Peyer's patch (tissue), 4 donors: ENCODE measurements around the gene BSN. TPM values are rescaled to one million over a fixed set of nuclear protein-coding genes. Genes with fewer than 3 reads are reported as not detected.

Experiments used
- small RNA-seq, 2 donors: library from RNA; depleted of rRNA; stranded (forward); fragments of <200 nt; gene quantifications; one replicate each; pipeline ENCODE3, GENCODE V24; 2016
- total RNA-seq, 4 donors: library from RNA; depleted of rRNA; stranded (reverse); fragments of >200 nt; gene quantifications; one replicate each; pipeline ENCODE4 v1.1.0, GENCODE V29; 2016

Gene BSN
- total RNA-seq, 4 donors from 2014 or later = 0.18 to 3.3 (median 0.85) TPM

Small RNAs within 50 kb of the gene (small RNA-seq; reads per million reads assigned to genes)
- gene AMIGO3 = 0 reads per million in 2 donors

Other genes starting within 250 kb of the BSN start
- gene USP4, start 214.4 kb upstream of the BSN start, total RNA-seq = 100 to 1,000 TPM in 1 of 4 donors, 10 to 100 TPM in 3; 26.3 to 106 (median 47.5) TPM
- gene GPX1, start 196.1 kb upstream of the BSN start, total RNA-seq = 100 to 1,000 TPM; 104 to 161 (median 130) TPM
- gene RHOA, start 142.5 kb upstream of the BSN start, total RNA-seq = 100 to 1,000 TPM; 223 to 294 (median 274) TPM
- 10 to 100 TPM; 12.4 to 56.4 (median 40.9) TPM for gene TCTA, start 142.1 kb upstream of the BSN start, total RNA-seq
- 10 to 100 TPM; 13.3 to 32.9 (median 25.1) TPM for gene AMT, start 132.0 kb upstream of the BSN start, total RNA-seq
- 1 to 10 TPM in 3 of 4 donors, not detected in 1; 2.0 to 7.7 (median 7.6) TPM for gene NICN1, start 125.2 kb upstream of the BSN start, total RNA-seq
- 10 to 100 TPM; 11.6 to 79.2 (median 62.6) TPM for gene DAG1, start 84.2 kb upstream of the BSN start, total RNA-seq
- gene APEH, start 119.9 kb downstream of the BSN start, total RNA-seq = 100 to 1,000 TPM in 3 of 4 donors, 10 to 100 TPM in 1; 99.0 to 170 (median 119) TPM
- gene MST1, start 135.0 kb downstream of the BSN start, total RNA-seq = 100 to 1,000 TPM in 2 of 4 donors, 10 to 100 TPM in 2; 52.0 to 156 (median 93.3) TPM
- gene RNF123, start 135.1 kb downstream of the BSN start, total RNA-seq = 100 to 1,000 TPM in 1 of 4 donors, 10 to 100 TPM in 3; 74.3 to 101 (median 84.3) TPM
- 1 to 10 TPM; 1.2 to 3.5 (median 2.9) TPM for gene AMIGO3, start 165.2 kb downstream of the BSN start, total RNA-seq
- 10 to 100 TPM; 35.4 to 46.4 (median 40.7) TPM for gene GMPPB, start 169.5 kb downstream of the BSN start, total RNA-seq
- 10 to 100 TPM; 30.6 to 56.1 (median 46.8) TPM for gene IP6K1, start 232.1 kb downstream of the BSN start, total RNA-seq
- gene CDHR4, start 245.4 kb downstream of the BSN start, total RNA-seq = 1 to 10 TPM in 1 of 4 donors, not detected in 3; 1.0 TPM
- 10 to 100 TPM in 1 of 4 donors, 1 to 10 TPM in 1, not detected in 2; 1.9 to 22.3 TPM for gene INKA1, start 248.8 kb downstream of the BSN start, total RNA-seq